OCI-LY3 (cell line): Measurements from ENCODE around the gene CNTNAP4.

Experiments used
- H2AFZ ChIP-seq: fragments of 200-600, 300-600 bp; shearing (Covaris generic); 2 replicates; pipeline ENCODE4 v1.6.0; 2014; ENCODE audit warnings: antibody characterized with exemption, low read depth, low read length
- H3K27ac ChIP-seq: fragments of 200-600, 300-600 bp; sonication (generic); 2 replicates; pipeline ENCODE4 v1.5.1; 2014; ENCODE audit warnings: mild to moderate bottlenecking, low read length, moderate library complexity, mixed read lengths
- H3K27me3 ChIP-seq: fragments of 200-600, 300-600 bp; sonication (generic); 2 replicates; pipeline ENCODE4 v1.6.1; 2014; ENCODE audit warnings: low read depth, low read length, mixed read lengths
- H3K36me3 ChIP-seq: fragments of 200-600, 300-600 bp; sonication (generic); replicated peaks from 2 replicates; pipeline ENCODE3; 2014; ENCODE audit warnings: low read depth, low read length, mixed read lengths
- H3K4me1 ChIP-seq: fragments of 300-600, 200-600 bp; sonication (generic); 2 replicates; pipeline ENCODE4 v1.6.1; 2014; ENCODE audit warnings: low read length, mixed read lengths
- H3K4me2 ChIP-seq: fragments of 200-600, 300-600 bp; sonication (generic); 2 replicates; pipeline ENCODE4 v1.6.1; 2014; ENCODE audit warnings: low read length, mixed read lengths
- H3K4me3 ChIP-seq: fragments of 300-600, 200-600 bp; sonication (generic); 2 replicates; pipeline ENCODE4 v1.5.1; 2014; ENCODE audit warnings: antibody characterized with exemption, mild to moderate bottlenecking, low read length, moderate library complexity
- H3K79me2 ChIP-seq: fragments of 300-600, 200-600 bp; shearing (Covaris generic); 2 replicates; pipeline ENCODE4 v1.6.1; 2014; ENCODE audit warnings: mild to moderate bottlenecking, low read length, mixed read lengths
- H3K9ac ChIP-seq: fragments of 300-600, 200-600 bp; shearing (Covaris generic); 2 replicates; pipeline ENCODE4 v1.6.0; 2014; ENCODE audit warnings: mild to moderate bottlenecking, low read length, moderate library complexity
- H3K9me3 ChIP-seq: fragments of 200-600, 300-600 bp; shearing (Covaris generic); 2 replicates; pipeline ENCODE4 v1.6.1; 2014; ENCODE audit warnings: low read length, mixed read lengths; ENCODE audit not compliant: insufficient read depth
- H4K20me1 ChIP-seq: fragments of 200-600, 300-600 bp; sonication (generic); 2 replicates; pipeline ENCODE4 v1.6.1; 2016; ENCODE audit warnings: low read length, mixed read lengths; ENCODE audit not compliant: insufficient read depth
- CTCF ChIP-seq: fragments of 200-600, 300-600 bp; sonication (generic); IDR thresholded peaks from 2 replicates; pipeline ENCODE4 v1.5.1; 2014; ENCODE audit warnings: antibody characterized with exemption, low read length, low read depth
- EZH2phosphoT487 ChIP-seq: fragments of 200-600 bp; shearing (Covaris generic); IDR thresholded peaks from 2 replicates; pipeline ENCODE4 v1.6.1; 2018; ENCODE audit warnings: antibody characterized with exemption, mixed run types, low read depth

Gene CNTNAP4

GRCh38 chr16:76484020-76484419, 206.8 kb downstream of the CNTNAP4 start:
- Histone ChIP-seq H3K79me2 (no peaks in the 10 kb centered on the region), H3K36me3 (no peaks in the 10 kb centered on the region), H3K4me2 (no peak overlapping the region), H2AFZ (no peak overlapping the region), H4K20me1 (no peaks in the 10 kb centered on the region), H3K27ac (no peak overlapping the region), H3K9me3 (no peaks in the 10 kb centered on the region), H3K9ac (no peak overlapping the region), H3K4me3 (no peak overlapping the region), H3K4me1 (0 out of 2 replicates have a peak, but pooled peaks cover 4% of the 10 kb centered on the region), H3K27me3 (no peaks in the 10 kb centered on the region)
- TF ChIP-seq CTCF = no peak
- no peak for TF ChIP-seq EZH2phosphoT487

GRCh38 chr16:76486740-76487139, 209.5 kb downstream of the CNTNAP4 start:
- Histone ChIP-seq H3K79me2 (no peaks in the 10 kb centered on the region), H3K4me2 (no peak overlapping the region), H3K36me3 (peaks cover 12% of the 10 kb centered on the region), H3K27ac (no peak overlapping the region), H3K9me3 (no peaks in the 10 kb centered on the region), H3K9ac (no peak overlapping the region), H3K27me3 (no peaks in the 10 kb centered on the region), H4K20me1 (no peaks in the 10 kb centered on the region), H3K4me3 (no peak overlapping the region), H2AFZ (no peak overlapping the region), H3K4me1 (0 out of 2 replicates have a peak, but pooled peaks cover 4% of the 10 kb centered on the region)
- TF ChIP-seq EZH2phosphoT487 (no peak), CTCF (no peak)

- Histone ChIP-seq H3K27ac (no peak overlapping the region), H3K4me2 (no peak overlapping the region), H4K20me1 (no peaks in the 10 kb centered on the region), H3K9ac (no peak overlapping the region), H3K4me1 (0 out of 2 replicates have a peak, but pooled peaks cover 4% of the 10 kb centered on the region), H3K36me3 (peaks cover 15% of the 10 kb centered on the region), H3K27me3 (no peaks in the 10 kb centered on the region), H3K4me3 (no peak overlapping the region), H3K79me2 (no peaks in the 10 kb centered on the region), H3K9me3 (no peaks in the 10 kb centered on the region), H2AFZ (no peak overlapping the region)
- TF ChIP-seq EZH2phosphoT487 = no peak
- no peak for TF ChIP-seq CTCF
Observed at GRCh38 chr16:76487411-76488064, 210.3 kb downstream of the CNTNAP4 start.

- Histone ChIP-seq H4K20me1 (no peaks in the 10 kb centered on the region), H3K27me3 (no peaks in the 10 kb centered on the region), H3K4me2 (no peak overlapping the region), H3K4me1 (0 out of 2 replicates have a peak, but pooled peaks cover 4% of the 10 kb centered on the region), H3K9ac (no peak overlapping the region), H3K9me3 (no peaks in the 10 kb centered on the region), H3K36me3 (peaks cover 15% of the 10 kb centered on the region), H3K27ac (no peak overlapping the region), H3K4me3 (no peak overlapping the region), H2AFZ (no peak overlapping the region), H3K79me2 (no peaks in the 10 kb centered on the region)
- TF ChIP-seq CTCF = no peak
Observed at GRCh38 chr16:76488065-76488417, 210.8 kb downstream of the CNTNAP4 start.
